Measurements from ENCODE around the gene ALG5. TPM values are rescaled to one million over a fixed set of nuclear protein-coding genes. Genes with fewer than 3 reads are reported as not detected.

The ALG5 gene
- total RNA-seq, 1 donor from 2014 or later, result 57.9 TPM

- TF ChIP-seq CTCF (IDR thresholded peaks at IDR 0.05; ENCODE audit: insufficient read depth, low read length, severe bottlenecking), result no peak
- Histone ChIP-seq H3K27me3 (ENCODE audit: control insufficient read depth, insufficient read depth, low read length) (peaks cover 6% of the 10 kb centered on the region), H3K4me3 (ENCODE audit: low read depth, low read length) (no peak overlapping the region), H3K36me3 (ENCODE audit: control insufficient read depth, insufficient read depth, low read length) (no peaks in the 10 kb centered on the region)
- DNase-seq (ENCODE audit: low read depth) (no peak), FAIRE-seq (no peak)
These were observed 84.5 kb downstream of the ALG5 start for GRCh38 chr13:36914648-36915047.

- H3K36me3 ChIP-seq (ENCODE audit: control insufficient read depth, insufficient read depth, low read length), result no peaks in the 10 kb centered on the region
- FAIRE-seq, result no peak
- DNase-seq (ENCODE audit: low read depth), result no peak
- TF ChIP-seq CTCF (IDR thresholded peaks at IDR 0.05; ENCODE audit: insufficient read depth, low read length, severe bottlenecking), result no peak
- H3K27me3 ChIP-seq (ENCODE audit: control insufficient read depth, insufficient read depth, low read length), result peaks cover 6% of the 10 kb centered on the region
- no peak overlapping the region for H3K4me3 ChIP-seq (ENCODE audit: low read depth, low read length)
These were observed 85.7 kb downstream of the ALG5 start for GRCh38 chr13:36913463-36913862.

GRCh38 chr13:36912973-36913372 lies 86.2 kb downstream of the ALG5 start:
- no peak for TF ChIP-seq CTCF (IDR thresholded peaks at IDR 0.05; ENCODE audit: insufficient read depth, low read length, severe bottlenecking)
- FAIRE-seq (no peak), DNase-seq (ENCODE audit: low read depth) (no peak)
- H3K36me3 ChIP-seq (ENCODE audit: control insufficient read depth, insufficient read depth, low read length), result no peaks in the 10 kb centered on the region
- no peak overlapping the region for H3K4me3 ChIP-seq (ENCODE audit: low read depth, low read length)
- H3K27me3 ChIP-seq (ENCODE audit: control insufficient read depth, insufficient read depth, low read length), result peaks cover 2% of the 10 kb centered on the region

GRCh38 chr13:36912369-36912768 lies 86.8 kb downstream of the ALG5 start:
- DNase-seq (ENCODE audit: low read depth), result no peak
- H3K36me3 ChIP-seq (ENCODE audit: control insufficient read depth, insufficient read depth, low read length), result no peaks in the 10 kb centered on the region
- peaks cover 2% of the 10 kb centered on the region for H3K27me3 ChIP-seq (ENCODE audit: control insufficient read depth, insufficient read depth, low read length)
- no peak for TF ChIP-seq CTCF (IDR thresholded peaks at IDR 0.05; ENCODE audit: insufficient read depth, low read length, severe bottlenecking)
- FAIRE-seq, result no peak
- H3K4me3 ChIP-seq (ENCODE audit: low read depth, low read length), result no peak overlapping the region

GRCh38 chr13:36910545-36910944 lies 88.6 kb downstream of the ALG5 start:
- Histone ChIP-seq H3K4me3 (ENCODE audit: low read depth, low read length) (no peak overlapping the region), H3K36me3 (ENCODE audit: control insufficient read depth, insufficient read depth, low read length) (no peaks in the 10 kb centered on the region), H3K27me3 (ENCODE audit: control insufficient read depth, insufficient read depth, low read length) (no peaks in the 10 kb centered on the region)
- no peak for FAIRE-seq
- TF ChIP-seq CTCF (IDR thresholded peaks at IDR 0.05; ENCODE audit: insufficient read depth, low read length, severe bottlenecking), result no peak
- no peak for DNase-seq (ENCODE audit: low read depth)

GRCh38 chr13:36907821-36908220 lies 91.3 kb downstream of the ALG5 start:
- Histone ChIP-seq H3K4me3 (ENCODE audit: low read depth, low read length) (no peak overlapping the region), H3K27me3 (ENCODE audit: control insufficient read depth, insufficient read depth, low read length) (no peaks in the 10 kb centered on the region), H3K36me3 (ENCODE audit: control insufficient read depth, insufficient read depth, low read length) (no peaks in the 10 kb centered on the region)
- no peak for TF ChIP-seq CTCF (IDR thresholded peaks at IDR 0.05; ENCODE audit: insufficient read depth, low read length, severe bottlenecking)
- DNase-seq (ENCODE audit: low read depth) (no peak), FAIRE-seq (no peak)

Data from bronchial epithelial cell (primary cell).